Measurements from ENCODE around the gene SH3BP4. TPM values are rescaled to one million over a fixed set of nuclear protein-coding genes. Genes with fewer than 3 reads are reported as not detected.

The SH3BP4 gene
- total and polyA plus RNA-seq, 2 of the 8 experiments (the other 6 are each of a cell fraction or from before 2014, with no cell fraction given) = 28.3 to 35.4 TPM

DNA sequence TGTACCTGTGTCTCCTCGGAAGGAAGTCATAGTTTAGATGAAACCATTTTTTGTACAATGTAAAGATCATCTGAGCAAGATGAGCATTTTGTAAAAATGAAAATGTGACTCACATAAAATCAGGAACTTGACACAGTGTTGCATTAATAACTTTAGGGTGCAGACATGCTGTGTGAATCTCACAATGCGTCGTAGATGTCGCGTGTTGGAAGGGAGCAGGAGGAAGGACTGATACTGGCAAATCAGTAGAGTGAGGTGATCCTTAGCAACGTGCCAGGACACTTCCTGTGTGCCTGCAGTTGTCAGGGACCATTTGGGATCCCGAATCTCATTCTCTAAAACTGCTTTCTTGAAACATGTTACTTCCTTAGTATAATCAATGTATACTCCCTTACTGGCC is 103.1 kb downstream of the SH3BP4 start (continued):
- TF ChIP-seq, protein P1, sequence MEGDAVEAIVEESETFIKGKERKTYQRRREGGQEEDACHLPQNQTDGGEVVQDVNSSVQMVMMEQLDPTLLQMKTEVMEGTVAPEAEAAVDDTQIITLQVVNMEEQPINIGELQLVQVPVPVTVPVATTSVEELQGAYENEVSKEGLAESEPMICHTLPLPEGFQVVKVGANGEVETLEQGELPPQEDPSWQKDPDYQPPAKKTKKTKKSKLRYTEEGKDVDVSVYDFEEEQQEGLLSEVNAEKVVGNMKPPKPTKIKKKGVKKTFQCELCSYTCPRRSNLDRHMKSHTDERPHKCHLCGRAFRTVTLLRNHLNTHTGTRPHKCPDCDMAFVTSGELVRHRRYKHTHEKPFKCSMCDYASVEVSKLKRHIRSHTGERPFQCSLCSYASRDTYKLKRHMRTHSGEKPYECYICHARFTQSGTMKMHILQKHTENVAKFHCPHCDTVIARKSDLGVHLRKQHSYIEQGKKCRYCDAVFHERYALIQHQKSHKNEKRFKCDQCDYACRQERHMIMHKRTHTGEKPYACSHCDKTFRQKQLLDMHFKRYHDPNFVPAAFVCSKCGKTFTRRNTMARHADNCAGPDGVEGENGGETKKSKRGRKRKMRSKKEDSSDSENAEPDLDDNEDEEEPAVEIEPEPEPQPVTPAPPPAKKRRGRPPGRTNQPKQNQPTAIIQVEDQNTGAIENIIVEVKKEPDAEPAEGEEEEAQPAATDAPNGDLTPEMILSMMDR (IDR thresholded peaks at IDR 0.05; ENCODE audit: control extremely low read depth in 1 of 3, insufficient read depth in 1 of 3, low read depth in 1 of 3, low read length in 3 of 3) = no peak
